Measurements from ENCODE around the gene CKMT2. TPM values are rescaled to one million over a fixed set of nuclear protein-coding genes. Genes with fewer than 3 reads are reported as not detected.

The CKMT2 gene
- total and polyA plus RNA-seq, 9 donors: 6.2 to 28.3 (median 12.6) TPM

DNA sequence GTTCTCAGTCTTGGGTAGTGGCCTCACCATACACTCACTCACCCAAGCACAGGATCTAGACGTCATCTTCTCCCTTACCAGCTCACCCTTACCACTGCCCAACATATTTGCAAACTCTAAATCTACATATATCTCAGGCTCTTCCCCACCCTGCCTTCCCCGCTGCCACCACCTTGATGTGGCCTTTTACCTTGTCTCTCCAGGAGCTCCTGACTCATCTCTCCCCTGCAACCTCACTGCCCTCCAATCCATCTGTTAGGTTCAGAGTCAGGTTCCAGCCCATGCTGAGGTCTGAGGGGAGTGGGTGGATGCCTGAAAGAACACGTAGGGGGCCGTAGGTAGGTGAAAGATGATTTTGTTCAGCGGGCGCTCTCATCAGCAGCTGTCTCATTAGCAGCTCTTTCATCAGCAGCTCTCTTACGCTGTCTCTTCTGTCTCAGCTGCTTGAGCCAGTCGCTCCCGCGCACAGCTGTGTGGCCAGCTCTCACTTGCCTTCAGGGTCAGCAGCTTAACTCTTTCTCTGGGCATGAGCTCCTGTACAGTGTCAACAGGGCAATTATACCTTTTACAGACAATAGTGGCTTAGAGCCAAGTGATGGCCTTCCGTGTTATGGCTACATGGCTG is 23.1 kb upstream of the CKMT2 start:
- H3K27me3 ChIP-seq: no peaks in the 10 kb centered on the region
- no peaks in the 10 kb centered on the region for H3K36me3 ChIP-seq
- intact Hi-C loops (cut with DNase I): no loop called here
- no peaks in the 10 kb centered on the region for H3K4me1 ChIP-seq (ENCODE audit: insufficient read depth)
- no peak overlapping the region for H3K4me3 ChIP-seq
- H3K9me3 ChIP-seq: no peaks in the 10 kb centered on the region
- no peak overlapping the region for H3K27ac ChIP-seq
- WGBS, 3 donors: 82 to 87% (median 83%) methylated on average over 11 of the region's 11 CpGs
- TF ChIP-seq, protein P1, sequence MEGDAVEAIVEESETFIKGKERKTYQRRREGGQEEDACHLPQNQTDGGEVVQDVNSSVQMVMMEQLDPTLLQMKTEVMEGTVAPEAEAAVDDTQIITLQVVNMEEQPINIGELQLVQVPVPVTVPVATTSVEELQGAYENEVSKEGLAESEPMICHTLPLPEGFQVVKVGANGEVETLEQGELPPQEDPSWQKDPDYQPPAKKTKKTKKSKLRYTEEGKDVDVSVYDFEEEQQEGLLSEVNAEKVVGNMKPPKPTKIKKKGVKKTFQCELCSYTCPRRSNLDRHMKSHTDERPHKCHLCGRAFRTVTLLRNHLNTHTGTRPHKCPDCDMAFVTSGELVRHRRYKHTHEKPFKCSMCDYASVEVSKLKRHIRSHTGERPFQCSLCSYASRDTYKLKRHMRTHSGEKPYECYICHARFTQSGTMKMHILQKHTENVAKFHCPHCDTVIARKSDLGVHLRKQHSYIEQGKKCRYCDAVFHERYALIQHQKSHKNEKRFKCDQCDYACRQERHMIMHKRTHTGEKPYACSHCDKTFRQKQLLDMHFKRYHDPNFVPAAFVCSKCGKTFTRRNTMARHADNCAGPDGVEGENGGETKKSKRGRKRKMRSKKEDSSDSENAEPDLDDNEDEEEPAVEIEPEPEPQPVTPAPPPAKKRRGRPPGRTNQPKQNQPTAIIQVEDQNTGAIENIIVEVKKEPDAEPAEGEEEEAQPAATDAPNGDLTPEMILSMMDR (IDR thresholded peaks at IDR 0.05): no peak
- TF ChIP-seq EP300 (IDR thresholded peaks at IDR 0.05) (no peak), POLR2A (IDR thresholded peaks at IDR 0.05) (no peak)
- DNase-seq: no peak

DNA sequence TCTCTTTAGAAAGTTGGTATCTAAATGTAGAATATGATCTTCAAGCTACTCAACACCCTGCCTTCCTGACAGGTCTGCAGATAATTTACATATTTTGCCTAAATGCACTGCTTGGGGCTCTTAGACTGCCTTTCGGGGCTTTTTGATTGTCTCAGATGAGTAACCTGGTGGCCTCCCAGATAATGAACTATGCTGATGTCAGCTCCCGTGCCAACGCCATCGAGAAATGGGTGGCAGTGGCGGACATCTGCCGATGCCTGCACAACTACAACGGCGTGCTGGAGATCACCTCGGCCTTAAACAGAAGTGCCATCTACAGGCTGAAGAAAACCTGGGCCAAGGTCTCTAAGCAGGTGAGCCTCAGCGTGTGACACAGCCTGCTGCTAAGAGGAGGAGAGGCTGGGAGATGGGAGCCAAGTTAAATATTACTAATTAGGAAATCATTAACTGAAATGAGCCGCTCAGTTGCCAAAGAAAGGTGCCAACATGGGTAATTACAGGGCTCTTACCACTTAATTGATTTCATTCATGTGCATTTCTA is 20.8 kb upstream of the CKMT2 start:
- H3K4me3 ChIP-seq: no peak overlapping the region
- H3K9me3 ChIP-seq: no peaks in the 10 kb centered on the region
- H3K4me1 ChIP-seq (ENCODE audit: insufficient read depth): no peaks in the 10 kb centered on the region
- H3K27ac ChIP-seq: no peak overlapping the region
- H3K27me3 ChIP-seq: no peaks in the 10 kb centered on the region
- DNase-seq: no peak
- intact Hi-C loops (cut with DNase I): no loop called here
- TF ChIP-seq EP300 (IDR thresholded peaks at IDR 0.05): no peak
- TF ChIP-seq, protein P1 (IDR thresholded peaks at IDR 0.05): no peak
- no peak for TF ChIP-seq POLR2A (IDR thresholded peaks at IDR 0.05)
- 94 to 95% (median 94%) methylated on average over 11 of the region's 11 CpGs for WGBS, 3 donors
- H3K36me3 ChIP-seq: no peaks in the 10 kb centered on the region

- no peak overlapping the region for H3K4me3 ChIP-seq
These were observed 20.1 kb upstream of the CKMT2 start for GRCh38 chr5:81213070-81213469.

DNA sequence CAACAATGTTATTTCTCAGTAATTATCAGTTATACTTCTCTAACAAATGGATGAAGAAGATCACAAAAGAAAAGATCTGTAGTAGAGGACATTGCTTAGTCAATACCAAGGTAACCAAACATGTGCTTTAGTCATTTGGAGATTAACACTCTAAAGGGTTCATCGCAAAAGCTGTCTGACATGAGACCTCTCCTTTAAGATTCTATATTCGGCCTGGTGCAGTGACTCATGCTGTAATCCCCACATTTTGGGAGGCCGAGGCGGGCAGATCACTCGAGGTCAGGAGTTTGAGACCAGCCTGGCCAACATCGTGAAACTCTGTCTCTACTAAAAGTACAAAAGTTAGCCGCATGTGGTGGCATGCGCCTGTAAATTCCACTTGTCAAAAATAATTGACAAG is 18.3 kb upstream of the CKMT2 start:
- no peaks in the 10 kb centered on the region for H3K27me3 ChIP-seq
- DNase-seq: no peak
- no peaks in the 10 kb centered on the region for H3K4me1 ChIP-seq (ENCODE audit: insufficient read depth)
- TF ChIP-seq POLR2A (IDR thresholded peaks at IDR 0.05) (no peak), EP300 (IDR thresholded peaks at IDR 0.05) (no peak)
- TF ChIP-seq, protein P1 (IDR thresholded peaks at IDR 0.05): no peak
- H3K4me3 ChIP-seq: no peak overlapping the region
- H3K36me3 ChIP-seq: no peaks in the 10 kb centered on the region
- H3K9me3 ChIP-seq: no peaks in the 10 kb centered on the region
- H3K27ac ChIP-seq: no peak overlapping the region
- intact Hi-C loops (cut with DNase I): no loop called here
- WGBS, 3 donors: 87 to 93% (median 92%) methylated on average over 8 of the region's 8 CpGs

More at GRCh38 chr5:81213070-81213469, 20.1 kb upstream of the CKMT2 start:
- no peaks in the 10 kb centered on the region for H3K27me3 ChIP-seq
- DNase-seq: no peak
- intact Hi-C loops (cut with DNase I): no loop called here
- 90 to 93% (median 91%) methylated on average over 3 of the region's 3 CpGs for WGBS, 3 donors
- TF ChIP-seq EP300 (IDR thresholded peaks at IDR 0.05) (no peak), POLR2A (IDR thresholded peaks at IDR 0.05) (no peak)
- TF ChIP-seq, protein P1 (IDR thresholded peaks at IDR 0.05): no peak
- H3K36me3 ChIP-seq: no peaks in the 10 kb centered on the region
- no peak overlapping the region for H3K27ac ChIP-seq
- H3K9me3 ChIP-seq: no peaks in the 10 kb centered on the region
- H3K4me1 ChIP-seq (ENCODE audit: insufficient read depth): no peaks in the 10 kb centered on the region

Measured in ovary (tissue), 9 donors.